Left colon (tissue), 2 donors: ENCODE measurements around the gene SLC17A7. TPM values are rescaled to one million over a fixed set of nuclear protein-coding genes. Genes with fewer than 3 reads are reported as not detected.

ENCODE experiments used
- ATAC-seq: fragments of 200-7000 bp; cut with Tn5 transposase; one replicate; pipeline ENCODE4 v1.9.1; 2020; ENCODE audit warnings: mild to moderate bottlenecking, moderate library complexity
- DNase-seq, 2 donors: peaks; one replicate each; pipeline ENCODE4 v3.0.0-alpha.2; 2020
- intact Hi-C, 2 donors: fragments of 100-400 bp; cut with DNase I in 1 of 2; cut with micrococcal nuclease in 1 of 2; formaldehyde crosslinking; loops; one replicate each; pipeline versions ENCODE4 v1.11.2 to v1.14.0; 2022; cut with DNase I, micrococcal nuclease
- long read RNA-seq: library from polyadenylated mRNA; unstranded; transcript quantifications from one replicate; pipeline ENCODE4 v2.0.0, GENCODE V29; 2021
- total RNA-seq, 2 donors: library from RNA; stranded (reverse); fragmentation: NEBNext Ultra II Directional; extraction: Animal tissue kit (Norgen Biotek cat#: 25700); gene quantifications; one replicate each; pipeline ENCODE4 v1.2.1, GENCODE V29; 2021
- donor health status: DM: no; HTN: no; CAD: no.
- donor health status: DM: yes; HTN: yes; CAD: no.

Gene SLC17A7
- under 1 TPM; 0.24 to 0.81 TPM for total RNA-seq
- long read RNA-seq: 0 reads

- intact Hi-C loops: loop anchor here in 1 of 2 donors (5.0 kb wide), 1 partner anchor 49 kb away; no protein-coding TSS in a partner anchor
- ATAC-seq (no peak), DNase-seq (peak in 1 of 2 donors; percentile 49)
Measured at GRCh38 chr19:49441210-49441959, at the start of gene SLC17A7. SLC17A7 (minus strand) TSS chr19:49441527; CDS start chr19:49441379, 148 bp downstream.

GRCh38 chr19:49490287-49491029, 49.1 kb upstream of the SLC17A7 start:
- no peak for ATAC-seq
- intact Hi-C loops: no loop called here
- peak in 1 of 2 donors; percentile 29 for DNase-seq

GRCh38 chr19:49489601-49490167, 48.4 kb upstream of the SLC17A7 start:
- ATAC-seq (no peak), DNase-seq (no peak)
- intact Hi-C loops: no loop called here

GRCh38 chr19:49488863-49489537, 47.7 kb upstream of the SLC17A7 start:
- ATAC-seq: no peak
- DNase-seq: no peak
- intact Hi-C loops: no loop called here

GRCh38 chr19:49488046-49488862, 46.9 kb upstream of the SLC17A7 start:
- DNase-seq: peak in 1 of 2 donors; percentile 22
- peak; percentile 5 for ATAC-seq
- intact Hi-C loops: no loop called here

- intact Hi-C loops: no loop called here
- peak; percentile 100 for DNase-seq
- ATAC-seq: peak; percentile 89
Measured at GRCh38 chr19:49487277-49488045, 46.1 kb upstream of the SLC17A7 start, which contains the start of gene RPL13A. RPL13A (plus strand) TSS chr19:49487608; CDS start chr19:49487630, 22 bp downstream.

GRCh38 chr19:49486710-49487276, 45.5 kb upstream of the SLC17A7 start:
- DNase-seq (no peak), ATAC-seq (no peak)
- intact Hi-C loops: no loop called here

- ATAC-seq: no peak
- intact Hi-C loops: no loop called here
- no peak for DNase-seq
Measured at GRCh38 chr19:49486232-49486631, 44.9 kb upstream of the SLC17A7 start.

- DNase-seq (no peak), ATAC-seq (no peak)
- intact Hi-C loops: no loop called here
Measured at GRCh38 chr19:49481020-49481683, 39.8 kb upstream of the SLC17A7 start.

- ATAC-seq (no peak), DNase-seq (no peak)
- intact Hi-C loops: no loop called here
Measured at GRCh38 chr19:49479975-49480628, 38.8 kb upstream of the SLC17A7 start.

- DNase-seq: peak in 1 of 2 donors; percentile 44
- intact Hi-C loops: no loop called here
- no peak for ATAC-seq
Measured at GRCh38 chr19:49475995-49476880, 34.9 kb upstream of the SLC17A7 start.

- intact Hi-C loops: no loop called here
- no peak for DNase-seq
- no peak for ATAC-seq
Measured at GRCh38 chr19:49475191-49475917, 34.0 kb upstream of the SLC17A7 start.

GRCh38 chr19:49474542-49474924, 33.2 kb upstream of the SLC17A7 start:
- ATAC-seq: no peak
- intact Hi-C loops: no loop called here
- no peak for DNase-seq

GRCh38 chr19:49473868-49474541, 32.7 kb upstream of the SLC17A7 start, which contains the start of gene FLT3LG:
FLT3LG (plus strand) TSS chr19:49474215; CDS start chr19:49474640, 425 bp downstream.
- intact Hi-C loops: no loop called here
- DNase-seq (peak; percentile 81 to 82), ATAC-seq (peak; percentile 66)
